ENCODE results near the gene ELL2.
"Not testable (repeated sequence)": the region's sequence is repeated elsewhere in the genome, so short reads cannot be mapped to it uniquely, and the experiment has no call there.

Gene ELL2

DNA sequence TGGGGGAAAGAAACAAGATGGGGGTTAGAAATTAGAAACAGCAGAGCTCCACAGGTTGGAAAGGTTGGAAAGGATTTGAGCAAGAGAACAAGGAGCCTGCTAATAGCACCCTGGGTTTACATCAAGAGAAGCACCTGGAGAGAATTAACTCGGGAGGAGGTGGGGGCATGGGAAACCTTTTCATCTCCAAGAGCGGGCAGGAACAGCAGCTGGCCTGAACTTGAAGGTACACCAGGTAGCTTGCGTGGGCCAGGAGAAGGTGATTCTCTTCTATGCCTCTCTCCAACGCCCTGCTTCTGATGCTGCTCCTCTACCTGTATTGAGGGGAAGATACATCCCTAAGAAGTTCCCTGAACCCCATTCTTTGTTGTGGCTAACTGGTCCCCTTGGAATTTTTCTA lies 102.0 kb downstream of the ELL2 start:
- DNase-seq (ENCODE audit: low read depth), result no peak

DNA sequence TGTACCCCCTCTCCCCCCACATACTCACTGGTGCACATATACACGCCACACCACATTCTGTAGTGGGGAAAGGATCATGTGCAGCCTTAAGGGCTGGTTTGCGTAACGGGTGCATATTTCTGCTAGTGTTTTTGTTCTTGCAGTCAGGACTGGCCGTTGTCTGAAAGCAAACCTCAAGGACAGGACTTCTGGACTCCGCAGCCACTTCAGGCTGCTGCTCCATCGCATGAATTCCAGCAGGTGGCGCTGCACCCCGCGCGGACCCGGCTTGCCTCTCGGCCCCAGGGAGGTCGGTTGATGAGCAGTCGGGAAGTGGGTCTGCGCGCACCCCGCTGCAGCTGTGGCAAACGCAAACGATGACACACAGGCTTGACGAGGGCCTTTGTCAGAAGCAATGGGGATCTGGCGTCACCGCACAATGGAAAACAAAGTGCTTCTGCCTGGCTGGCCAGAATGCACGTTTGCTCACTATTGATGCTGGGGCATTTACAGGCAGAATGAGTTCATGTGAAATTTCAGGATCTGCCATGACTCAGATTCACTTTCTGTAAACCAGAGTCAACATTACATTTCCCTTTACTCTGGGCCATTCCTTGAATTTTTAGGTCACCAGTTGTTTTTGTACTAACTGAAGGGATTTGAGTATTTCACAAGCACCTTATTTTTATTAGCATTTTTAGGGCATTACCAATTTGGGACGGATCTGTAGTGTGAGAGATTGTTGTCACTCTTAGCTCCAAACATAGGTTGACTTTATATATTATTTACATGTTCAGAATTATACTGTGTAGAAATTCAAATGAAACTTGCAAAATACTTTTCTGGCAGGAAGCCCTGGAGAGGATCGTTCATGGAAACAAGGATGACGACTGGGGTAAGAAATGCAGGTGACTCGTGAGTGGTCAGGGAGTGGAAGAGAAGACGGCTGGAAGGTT lies 102.7 kb downstream of the ELL2 start:
- peak; percentile 94 for DNase-seq (ENCODE audit: low read depth)

DNA sequence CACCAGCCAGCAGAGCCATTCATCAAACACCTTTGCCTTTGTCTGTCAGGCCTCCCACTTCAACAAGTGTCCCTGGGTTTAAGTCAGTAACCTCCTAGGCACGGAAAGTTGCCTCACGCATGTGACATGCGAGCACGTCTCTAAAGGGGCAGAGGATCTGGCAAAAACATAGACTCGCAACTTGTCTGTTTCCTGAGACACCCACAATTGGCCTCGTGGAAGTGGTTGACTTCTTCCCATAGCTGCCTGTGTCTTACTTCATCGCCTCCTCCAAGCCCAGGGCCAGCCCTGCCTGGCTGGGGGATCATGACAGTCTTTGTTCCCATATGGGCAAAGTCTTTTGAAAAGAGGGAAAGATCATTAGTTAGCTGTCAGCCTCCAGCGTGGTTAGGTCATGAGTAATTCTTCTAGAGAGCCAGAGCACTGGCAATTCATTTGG lies 103.6 kb downstream of the ELL2 start:
- no peak for DNase-seq (ENCODE audit: low read depth)

DNA sequence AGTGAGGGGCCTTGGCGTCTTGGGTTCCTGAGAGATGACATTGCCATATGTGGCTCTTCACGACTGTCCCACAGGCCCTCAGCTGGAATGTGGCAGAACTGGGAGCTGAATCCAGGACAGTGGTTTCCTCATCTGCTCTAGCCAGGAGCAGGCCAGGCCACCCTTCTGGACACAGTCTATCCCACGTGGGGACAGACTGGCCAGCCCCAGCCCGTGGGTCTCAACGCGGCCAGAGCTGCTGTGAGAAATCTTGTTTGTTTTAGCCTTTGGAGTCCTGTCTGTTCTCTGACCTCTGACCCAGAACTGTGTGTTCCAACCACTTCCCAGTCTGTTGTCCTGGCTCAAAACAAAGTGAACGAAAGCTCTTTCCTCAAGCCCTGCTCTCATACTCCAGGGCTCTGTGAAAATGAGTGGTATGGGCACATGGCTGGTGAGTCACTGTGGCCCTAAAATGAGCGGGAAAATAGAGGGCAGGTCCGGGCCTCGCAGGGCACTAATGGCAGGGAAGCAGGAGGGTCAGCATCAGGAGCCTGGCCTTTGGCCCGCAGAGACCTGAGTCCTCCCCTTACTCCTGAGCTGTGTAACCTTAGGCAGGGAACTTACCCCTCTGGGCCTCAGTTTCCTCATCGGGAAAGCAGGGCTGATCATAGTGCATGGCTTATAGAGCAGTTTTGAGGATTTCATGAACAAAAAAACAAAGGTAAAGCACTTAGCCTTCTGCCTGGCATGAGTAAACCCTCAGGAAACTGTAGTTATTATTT lies 104.3 kb downstream of the ELL2 start:
- peak; percentile 53 for DNase-seq (ENCODE audit: low read depth)

DNA sequence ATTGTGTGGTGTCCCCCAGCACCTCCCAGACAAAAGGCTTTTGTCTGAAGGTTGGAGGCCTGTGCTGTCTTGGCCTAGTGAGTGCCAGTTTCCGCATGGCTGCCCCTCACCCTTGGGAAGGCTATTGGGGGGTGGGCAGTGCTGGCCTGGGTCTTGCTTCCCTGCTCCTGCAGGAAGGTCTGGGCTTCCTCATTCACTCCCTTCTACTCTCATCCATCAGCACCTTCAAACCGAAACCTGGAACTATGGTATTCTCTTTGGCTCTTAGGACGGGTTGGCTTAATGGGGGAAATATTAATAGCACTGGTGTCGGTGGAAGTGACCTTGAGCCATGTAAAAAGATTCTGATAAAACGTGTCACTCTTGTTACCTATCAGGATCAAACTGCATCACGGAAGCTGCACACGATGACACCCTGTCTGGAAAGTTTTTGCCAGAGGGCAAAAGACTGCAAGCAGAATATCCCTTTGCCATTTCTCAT lies 105.1 kb downstream of the ELL2 start:
- DNase-seq (ENCODE audit: low read depth), result no peak

DNA sequence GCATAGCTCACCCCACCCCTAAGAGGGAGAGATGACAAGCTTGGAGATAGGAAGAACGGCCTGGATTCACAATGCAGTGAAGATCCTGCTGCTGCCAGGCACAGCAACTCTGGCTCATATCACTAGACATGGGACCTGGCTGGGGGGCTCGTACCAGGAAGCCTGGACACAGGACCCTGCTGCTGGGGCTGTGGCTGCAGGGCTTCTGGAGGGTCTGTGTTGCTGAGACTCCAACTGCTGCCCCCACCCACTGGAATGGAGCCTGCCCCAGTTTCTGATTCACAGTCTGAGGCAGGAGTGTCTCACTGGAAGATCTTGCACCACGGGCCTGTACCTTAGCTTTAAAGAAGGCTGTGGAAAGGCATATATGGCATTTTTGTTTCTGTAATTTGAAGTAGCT lies 108.2 kb downstream of the ELL2 start:
- DNase-seq (ENCODE audit: low read depth), result no peak

DNA sequence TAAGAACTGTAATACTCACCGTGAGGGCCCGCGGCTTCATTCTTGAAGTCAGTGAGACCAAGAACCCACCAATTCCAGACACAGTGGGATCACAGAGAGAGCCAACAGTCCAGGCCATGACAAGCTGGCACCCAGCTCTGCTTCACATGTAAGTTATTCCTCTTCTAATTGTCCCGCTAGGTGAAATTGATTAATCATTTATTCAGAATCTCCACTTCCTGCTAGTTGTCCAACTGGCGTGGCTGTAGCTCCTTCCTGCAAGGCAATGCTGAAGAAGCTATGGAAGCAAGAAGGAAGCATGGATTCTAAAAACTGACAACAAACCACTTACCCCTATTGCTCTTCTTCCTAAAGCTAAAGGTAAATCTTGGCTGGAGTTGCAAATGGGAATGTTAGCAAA lies 109.1 kb downstream of the ELL2 start:
- DNase-seq (ENCODE audit: low read depth), result no peak

DNA sequence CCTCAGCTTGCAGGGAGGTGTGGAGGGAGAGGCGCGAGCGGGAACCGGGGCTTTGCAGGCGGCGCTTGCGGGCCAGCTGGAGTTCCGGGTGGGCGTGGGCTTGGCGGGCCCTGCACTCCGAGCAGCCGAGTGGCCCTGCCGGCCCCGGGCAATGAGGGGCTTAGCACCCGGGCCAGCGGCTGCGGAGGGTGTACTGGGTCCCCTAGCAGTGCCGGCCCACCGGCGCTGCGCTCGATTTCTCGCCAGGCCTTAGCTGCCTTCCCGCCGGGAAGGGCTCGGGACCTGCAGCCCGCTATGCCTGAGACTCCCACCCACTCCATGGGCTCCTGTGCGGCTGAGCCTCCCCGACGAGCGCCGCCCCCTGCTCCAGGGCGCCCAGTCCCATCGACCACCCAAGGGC lies 110.5 kb downstream of the ELL2 start:
- DNase-seq (ENCODE audit: low read depth), result not testable (repeated sequence)

DNA sequence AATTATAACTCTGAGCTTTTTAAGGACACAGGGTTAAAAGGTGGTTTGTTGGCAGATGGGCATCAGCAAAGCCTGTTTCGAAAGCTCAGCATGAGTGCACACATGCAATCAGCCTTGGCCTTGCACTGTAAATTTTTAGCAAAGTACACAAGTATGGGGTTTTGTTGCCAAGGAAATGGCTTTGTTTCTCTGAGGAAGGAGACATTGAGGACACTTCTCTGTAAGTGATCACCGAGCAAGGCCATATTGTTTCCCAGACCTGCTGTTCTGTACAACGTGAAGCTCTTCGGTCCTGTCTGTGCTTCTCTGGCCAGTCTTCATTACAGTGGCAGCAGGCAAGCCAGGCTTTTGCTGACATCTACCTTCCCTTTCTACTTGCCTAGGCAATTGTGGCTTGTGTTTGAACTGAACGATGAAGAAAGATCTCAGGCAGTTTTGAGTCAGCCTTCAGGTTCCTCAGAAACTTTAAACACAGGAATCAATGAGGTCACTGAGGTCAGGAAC lies 111.2 kb downstream of the ELL2 start:
- DNase-seq (ENCODE audit: low read depth), result no peak

DNA sequence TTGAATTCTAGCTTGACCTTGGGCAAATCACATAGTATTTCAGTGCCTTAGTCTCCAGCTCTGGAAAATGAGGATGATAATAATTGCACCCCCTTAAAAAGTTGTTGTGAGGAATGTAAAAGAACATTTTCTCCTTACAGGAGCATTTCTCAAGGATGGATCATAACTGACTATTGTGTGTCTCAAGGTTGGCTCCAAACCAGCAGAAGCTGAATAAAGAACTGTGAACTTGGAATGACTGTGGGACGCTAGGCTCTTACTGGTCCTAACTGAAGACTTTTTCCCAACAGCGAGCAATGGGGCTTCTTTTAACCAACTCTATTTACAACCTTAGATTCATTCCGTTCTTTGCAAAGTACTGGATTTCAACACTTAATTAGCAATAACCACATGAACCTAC lies 113.0 kb downstream of the ELL2 start:
- no peak for DNase-seq (ENCODE audit: low read depth)

DNA sequence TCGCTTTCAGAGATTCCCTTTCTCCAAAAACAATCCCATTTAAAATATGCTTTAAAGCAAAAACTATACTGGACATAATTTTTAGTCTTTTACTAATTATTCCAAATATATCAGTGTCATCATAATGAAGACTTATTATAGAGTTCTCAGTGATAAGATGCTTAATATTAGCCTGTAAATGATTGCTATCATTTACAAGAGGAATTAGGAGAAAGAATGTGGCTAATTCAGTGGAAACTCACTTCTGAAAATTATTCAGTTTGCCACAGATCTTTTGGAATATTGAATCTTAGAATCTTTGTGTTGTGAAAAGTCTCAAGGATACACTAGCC lies 114.4 kb downstream of the ELL2 start:
- no peak for DNase-seq (ENCODE audit: low read depth)

DNA sequence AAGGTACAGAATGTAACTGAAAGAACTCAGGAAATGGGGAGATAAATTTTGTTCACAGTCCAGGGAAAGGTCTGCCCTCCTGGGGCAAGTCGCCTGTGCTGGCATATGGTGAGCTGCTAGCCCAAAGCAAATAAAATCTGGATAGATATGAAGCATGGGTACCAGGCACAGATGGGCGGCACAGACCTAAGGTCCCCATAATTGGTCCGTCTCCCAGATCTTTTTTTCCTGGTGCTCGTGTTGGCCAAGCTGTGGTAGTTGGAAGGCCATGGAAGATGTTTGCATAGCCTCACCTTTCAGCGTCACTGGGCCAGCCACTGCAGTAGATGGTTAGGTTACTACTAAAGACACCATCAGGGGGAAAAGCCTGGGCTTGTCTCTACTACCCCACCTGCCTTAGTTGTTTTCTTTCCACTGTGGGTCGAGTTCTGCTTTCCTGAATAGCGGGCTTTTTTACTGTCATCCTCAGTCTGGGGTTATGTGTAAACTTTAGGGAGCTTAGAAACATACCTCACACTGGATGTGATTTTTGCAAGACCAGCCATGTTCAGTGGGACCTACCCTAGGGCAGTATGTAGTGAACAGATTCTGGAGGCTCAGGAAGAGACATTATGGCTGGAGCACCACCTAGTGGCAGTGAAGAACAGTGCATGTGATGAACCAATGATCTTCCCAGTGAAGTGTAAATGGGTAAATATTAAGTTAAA lies 114.9 kb downstream of the ELL2 start:
- DNase-seq (ENCODE audit: low read depth), result peak; percentile 75

DNA sequence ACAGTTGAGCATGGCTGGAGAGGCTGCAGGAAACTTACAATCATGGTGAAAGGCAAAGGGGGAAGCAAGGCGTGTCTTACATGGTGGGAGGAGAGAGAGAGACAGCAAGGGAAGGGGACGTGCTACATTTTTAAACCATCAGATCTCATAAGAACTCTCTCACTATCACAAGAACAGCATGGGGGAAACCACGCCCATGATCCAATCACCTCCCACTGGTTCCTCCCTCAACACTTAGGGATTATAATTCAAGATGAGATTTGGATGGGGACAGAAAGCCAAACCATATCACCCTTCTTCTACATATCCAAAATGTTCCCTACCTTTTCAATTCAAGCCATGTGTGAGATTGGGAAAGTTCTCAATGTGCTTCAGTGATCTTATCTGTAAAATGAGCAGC lies 116.3 kb downstream of the ELL2 start:
- DNase-seq (ENCODE audit: low read depth), result no peak

DNA sequence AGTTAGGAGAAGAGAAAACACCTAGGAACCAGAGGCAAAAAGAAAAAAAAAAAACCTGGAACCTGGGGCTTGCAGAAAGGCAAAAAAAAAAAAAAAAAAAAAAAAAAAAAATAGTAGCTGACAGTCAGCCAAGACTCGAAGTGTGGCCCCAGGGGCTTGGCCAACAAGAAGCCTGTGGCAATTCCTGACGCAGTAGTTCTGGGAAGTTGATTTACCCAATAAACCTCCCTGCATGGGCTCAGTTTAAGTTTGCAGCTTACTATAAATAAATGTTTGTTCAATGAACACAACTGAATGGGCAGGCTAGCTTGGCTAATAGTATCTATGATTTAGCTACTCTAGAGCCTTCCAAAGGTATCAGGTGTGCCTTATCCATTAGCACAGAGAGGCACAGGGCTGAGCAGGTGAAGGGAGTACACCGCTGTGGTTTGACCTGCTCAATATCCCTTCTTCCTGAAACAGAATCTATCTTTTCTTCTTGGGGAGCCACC lies 117.9 kb downstream of the ELL2 start:
- no peak for DNase-seq (ENCODE audit: low read depth)

DNA sequence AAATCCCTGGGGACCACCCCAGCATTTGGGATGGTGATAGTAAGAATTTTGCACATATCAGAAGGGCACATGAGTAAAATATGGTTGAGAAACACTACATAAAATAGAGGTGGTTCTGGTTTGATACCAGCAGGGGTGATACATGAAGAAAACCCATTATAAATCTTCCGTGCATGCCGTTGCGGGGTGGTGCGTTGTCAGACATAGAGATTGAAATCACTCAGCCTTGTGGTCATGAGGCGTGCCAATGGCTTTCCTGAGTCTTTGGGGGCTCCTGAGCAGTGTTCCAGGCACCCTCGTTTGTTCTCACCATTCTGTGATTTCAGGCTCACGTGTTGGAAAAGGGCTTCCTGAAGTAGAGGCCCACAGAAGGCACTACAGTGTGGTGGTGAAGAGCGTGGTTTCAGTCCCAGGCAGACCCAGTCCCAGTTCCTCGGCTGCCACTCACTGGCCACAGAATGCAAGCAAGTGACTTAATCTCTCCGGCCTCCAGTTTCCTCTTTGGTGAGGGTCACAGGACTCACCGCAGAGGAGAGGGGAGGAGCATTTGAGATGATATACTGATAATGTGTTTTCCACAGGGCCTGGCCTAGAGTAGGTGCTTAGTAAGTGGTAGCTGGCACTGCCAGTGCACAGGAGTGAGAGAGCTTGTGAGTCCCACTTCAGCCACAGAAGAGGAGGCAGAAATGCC lies 118.7 kb downstream of the ELL2 start:
- DNase-seq (ENCODE audit: low read depth), result no peak

DNA sequence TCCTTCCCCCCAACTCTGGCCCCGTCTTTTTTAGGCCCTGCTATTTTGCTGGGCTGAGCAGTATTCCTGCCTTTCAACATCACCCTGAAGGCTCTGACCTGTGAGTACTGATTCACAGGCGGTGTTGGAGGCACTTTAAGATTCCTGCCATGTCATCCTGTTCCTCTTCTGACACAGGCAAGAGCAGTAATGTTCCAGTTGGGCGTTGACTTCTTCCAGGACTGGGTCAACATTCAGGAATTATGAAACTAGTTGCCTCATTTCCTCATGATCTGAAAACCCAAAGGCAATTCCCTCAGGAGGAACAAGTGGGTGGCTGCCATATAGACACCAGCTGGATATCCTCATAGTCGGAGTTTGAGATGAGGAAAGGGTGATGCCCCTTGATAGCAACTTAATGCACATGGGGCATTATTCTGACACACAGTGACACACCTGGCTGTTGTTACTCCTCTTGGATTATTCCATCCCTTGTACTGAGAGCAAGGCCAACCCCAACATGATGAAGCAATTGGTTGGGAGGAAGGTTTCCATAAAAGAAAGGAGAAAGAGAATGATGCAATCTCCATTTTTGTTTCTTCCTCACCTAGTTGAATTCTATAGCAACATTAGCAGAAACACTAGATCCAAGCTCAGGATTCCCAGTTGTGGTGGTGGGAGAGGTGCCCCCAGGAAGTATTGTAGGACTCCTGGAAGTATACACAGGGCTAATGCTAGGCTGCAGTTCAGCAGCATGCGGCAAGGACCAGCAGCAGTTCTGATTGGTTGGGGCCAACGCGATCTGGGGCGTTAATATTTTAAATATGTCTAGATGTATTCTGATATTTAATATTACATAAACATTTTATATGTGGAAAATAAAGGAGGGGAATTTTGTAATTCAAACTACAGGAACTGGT lies 119.5 kb downstream of the ELL2 start:
- no peak for DNase-seq (ENCODE audit: low read depth)

DNA sequence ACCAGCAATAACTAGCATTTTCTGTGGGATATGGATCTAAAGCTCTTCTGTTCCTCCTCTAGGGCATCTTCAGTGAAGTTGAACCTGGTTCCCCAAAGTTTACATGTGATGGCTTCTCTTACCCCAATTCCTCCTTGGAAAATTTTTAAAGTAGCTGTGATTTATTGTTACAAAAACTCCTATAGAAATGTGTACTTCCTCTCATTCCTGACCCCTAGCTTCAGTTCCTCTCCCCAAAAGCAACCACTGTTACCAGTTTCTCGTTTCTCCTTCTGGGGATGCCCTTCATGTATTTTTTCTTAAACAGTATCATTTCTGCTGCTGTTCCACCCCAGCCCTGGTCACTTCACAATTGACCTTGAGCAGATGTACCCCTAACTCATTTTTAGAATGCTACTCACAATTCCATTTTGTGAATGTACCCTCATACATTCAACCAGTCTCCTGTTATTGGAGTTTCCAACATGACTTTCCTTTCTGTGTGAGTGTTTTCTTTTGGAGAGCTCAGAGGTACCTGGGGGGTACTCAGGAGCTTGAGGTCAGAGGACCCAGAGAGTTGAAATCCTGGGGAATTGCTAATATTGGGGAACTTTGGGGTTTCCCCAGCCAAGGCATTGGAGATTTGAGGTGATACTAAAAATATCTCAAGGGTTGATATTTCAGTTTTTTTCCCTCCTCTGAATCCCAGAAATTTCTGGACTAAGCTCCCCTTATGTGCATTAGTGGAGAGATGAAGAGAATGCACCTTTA lies 120.5 kb downstream of the ELL2 start:
- no peak for DNase-seq (ENCODE audit: low read depth)

DNA sequence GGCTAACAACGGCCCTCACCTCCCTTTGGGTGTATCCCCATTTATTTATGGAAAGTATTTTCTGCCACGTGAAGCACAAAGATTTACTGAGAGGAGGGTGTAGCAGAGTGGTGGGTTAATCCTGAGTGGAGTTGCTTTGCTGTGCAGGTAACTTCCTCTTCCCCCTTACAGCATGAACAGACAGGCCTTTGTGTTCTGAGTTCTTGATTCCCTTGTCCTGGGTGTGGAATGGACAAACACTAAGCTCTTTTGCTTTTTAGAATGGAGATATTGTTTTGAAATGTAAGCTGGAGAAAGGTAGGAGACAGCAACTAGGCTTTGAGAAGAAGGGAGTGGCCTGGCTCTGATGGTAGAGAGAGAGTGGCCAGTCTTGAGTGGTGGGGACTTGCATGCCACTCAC lies 122.0 kb downstream of the ELL2 start:
- no peak for DNase-seq (ENCODE audit: low read depth)

DNA sequence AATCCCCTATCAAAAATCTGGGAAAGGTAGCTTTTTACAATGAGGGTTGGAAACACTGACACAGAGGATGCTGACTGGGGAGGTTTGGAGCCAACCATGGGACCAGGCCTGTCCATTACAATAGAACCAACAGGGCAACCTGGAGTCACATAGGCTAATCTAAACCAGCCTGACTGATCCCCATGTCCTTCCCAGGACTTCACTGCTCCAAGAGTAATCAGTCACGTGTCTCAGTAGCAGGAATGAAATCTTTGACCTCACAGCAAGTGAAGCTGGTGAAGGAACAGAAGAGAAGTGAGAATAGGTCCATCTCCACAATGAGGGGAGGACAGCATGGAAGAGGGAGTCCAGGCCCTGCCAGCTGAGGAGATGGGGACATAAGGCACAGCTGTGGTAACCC lies 123.1 kb downstream of the ELL2 start:
- DNase-seq (ENCODE audit: low read depth), result no peak

DNA sequence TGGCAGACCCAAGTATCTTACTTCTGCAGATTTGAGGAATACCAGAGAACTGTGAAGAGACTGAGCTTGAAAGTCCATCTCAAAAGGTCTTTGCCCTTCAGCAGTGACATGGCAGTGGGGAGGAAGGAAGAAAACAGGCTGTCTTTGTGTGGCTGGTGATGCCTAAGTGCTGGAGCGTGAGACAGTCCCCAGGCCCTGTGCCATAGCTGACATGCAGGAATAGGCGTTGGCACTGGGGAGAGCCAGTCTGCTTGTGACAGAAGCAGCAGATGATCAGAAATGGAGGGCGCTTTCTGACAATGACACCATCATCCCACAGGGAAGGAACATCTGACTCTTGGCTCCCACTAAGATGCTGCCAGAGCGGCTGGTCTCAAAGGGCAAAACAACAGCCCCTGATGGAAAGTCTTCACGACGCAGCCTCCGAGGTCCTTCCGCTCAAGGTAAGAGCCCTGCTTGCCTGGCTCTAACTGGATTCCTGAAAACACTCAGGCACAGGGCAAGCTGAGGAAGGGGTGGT lies 123.6 kb downstream of the ELL2 start:
- DNase-seq (ENCODE audit: low read depth), result no peak
